ENCODE data around the gene ZFAND2A.

The ZFAND2A gene

DNA sequence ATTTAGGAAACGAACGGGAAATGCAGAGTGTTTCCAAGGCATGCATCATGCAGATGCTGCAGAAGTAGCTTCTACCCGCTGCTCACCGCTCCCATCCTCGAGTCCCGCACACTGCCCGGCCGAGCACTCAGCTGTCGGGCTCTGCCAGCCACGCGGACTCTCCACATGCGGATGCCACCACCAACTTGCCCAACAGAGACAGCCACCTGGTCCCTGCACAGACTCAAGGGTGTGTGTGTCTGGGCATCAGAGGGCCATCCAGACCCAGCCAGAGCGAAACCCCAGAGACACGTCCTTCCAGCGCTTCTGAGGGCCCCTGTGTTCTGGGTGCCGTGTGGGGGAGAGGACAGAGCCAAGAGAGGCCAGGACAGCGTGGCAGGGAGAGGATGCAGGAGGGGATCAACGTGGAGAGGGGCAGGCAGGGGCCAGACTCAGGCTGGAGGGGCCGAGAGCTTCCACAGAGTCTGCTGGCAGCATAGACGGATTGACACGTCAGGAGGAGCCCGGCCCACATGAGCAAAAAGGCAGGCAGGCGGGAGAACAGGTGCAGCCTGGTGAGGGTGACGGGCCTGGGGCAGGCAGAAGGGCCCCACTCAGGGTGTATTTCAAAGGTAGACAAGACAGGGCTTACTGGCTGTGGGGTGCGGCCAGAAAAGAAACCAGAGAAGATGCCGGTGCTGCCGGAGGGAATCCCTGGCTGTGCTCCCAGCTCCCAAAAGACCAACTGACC, 53.8 kb downstream of the ZFAND2A start:
- Mint-ChIP-seq H3K36me3 (ENCODE audit: low read depth) (no peaks in the 10 kb centered on the region), H3K9me3 (no peaks in the 10 kb centered on the region), H3K27ac (no peak overlapping the region), H3K4me3 (no peak overlapping the region), H3K4me1 (ENCODE audit: low read depth) (peaks cover 20% of the 10 kb centered on the region), H3K27me3 (ENCODE audit: low read depth) (no peaks in the 10 kb centered on the region)
- DNase-seq (ENCODE audit: low spot score) = no peak

DNA sequence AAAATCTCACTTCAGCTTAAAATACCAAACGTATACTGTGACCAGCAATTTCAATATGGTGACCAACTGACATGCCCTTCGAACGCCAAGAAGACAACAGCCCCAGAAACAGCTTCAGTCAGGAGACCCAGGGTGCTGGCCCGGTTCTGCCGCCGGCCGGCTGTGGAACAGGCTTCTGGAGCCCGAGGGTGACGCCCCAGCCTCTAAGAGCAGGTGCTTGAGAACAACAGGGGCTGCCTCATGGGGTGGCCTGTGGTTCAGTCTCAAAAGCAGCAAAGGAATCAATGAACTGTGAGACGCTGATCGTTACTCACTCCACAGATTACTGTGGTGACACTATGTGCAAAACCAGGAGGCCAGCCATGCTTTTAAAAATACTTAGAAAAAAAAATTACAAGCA, 54.8 kb downstream of the ZFAND2A start:
- no peaks in the 10 kb centered on the region for H3K9me3 Mint-ChIP-seq
- H3K4me1 Mint-ChIP-seq (ENCODE audit: low read depth) = peaks cover 20% of the 10 kb centered on the region
- H3K27me3 Mint-ChIP-seq (ENCODE audit: low read depth) = no peaks in the 10 kb centered on the region
- no peak for DNase-seq (ENCODE audit: low spot score)
- H3K4me3 Mint-ChIP-seq = no peak overlapping the region
- H3K27ac Mint-ChIP-seq = no peak overlapping the region
- H3K36me3 Mint-ChIP-seq (ENCODE audit: low read depth) = no peaks in the 10 kb centered on the region

DNA sequence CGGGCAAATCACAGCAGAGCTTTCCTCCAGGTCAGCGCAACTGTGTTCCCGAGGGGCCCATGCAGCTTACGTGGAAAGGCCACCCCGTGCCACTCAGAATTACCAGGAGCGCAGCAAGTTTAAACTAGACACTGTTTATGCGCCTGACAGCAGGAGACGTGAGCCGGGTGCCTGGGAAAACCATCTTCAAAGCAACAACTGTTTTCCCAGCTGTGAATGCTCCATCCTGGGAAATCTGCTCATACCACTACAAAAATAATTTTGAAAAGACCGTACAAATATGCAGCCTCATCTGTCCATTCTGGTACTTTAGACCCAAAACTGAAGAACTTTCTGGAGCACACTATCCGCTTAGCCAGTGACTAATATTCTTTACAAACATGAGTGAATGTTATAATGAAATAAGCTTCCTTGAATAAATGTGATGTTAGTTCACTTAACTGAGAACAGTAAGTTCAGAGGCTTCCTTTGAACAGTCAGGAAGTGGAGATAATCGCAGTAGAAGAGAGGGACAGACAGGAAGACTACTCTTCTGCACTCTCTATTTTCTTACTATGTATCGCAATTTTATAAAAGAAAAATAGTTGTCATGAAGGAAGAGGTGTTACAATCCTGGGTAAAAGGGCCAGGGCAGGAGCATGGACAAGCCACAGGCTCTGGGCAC, 55.3 kb downstream of the ZFAND2A start:
- peak overlapping the region; percentile 52 for H3K27ac Mint-ChIP-seq
- DNase-seq (ENCODE audit: low spot score) = no peak

DNA sequence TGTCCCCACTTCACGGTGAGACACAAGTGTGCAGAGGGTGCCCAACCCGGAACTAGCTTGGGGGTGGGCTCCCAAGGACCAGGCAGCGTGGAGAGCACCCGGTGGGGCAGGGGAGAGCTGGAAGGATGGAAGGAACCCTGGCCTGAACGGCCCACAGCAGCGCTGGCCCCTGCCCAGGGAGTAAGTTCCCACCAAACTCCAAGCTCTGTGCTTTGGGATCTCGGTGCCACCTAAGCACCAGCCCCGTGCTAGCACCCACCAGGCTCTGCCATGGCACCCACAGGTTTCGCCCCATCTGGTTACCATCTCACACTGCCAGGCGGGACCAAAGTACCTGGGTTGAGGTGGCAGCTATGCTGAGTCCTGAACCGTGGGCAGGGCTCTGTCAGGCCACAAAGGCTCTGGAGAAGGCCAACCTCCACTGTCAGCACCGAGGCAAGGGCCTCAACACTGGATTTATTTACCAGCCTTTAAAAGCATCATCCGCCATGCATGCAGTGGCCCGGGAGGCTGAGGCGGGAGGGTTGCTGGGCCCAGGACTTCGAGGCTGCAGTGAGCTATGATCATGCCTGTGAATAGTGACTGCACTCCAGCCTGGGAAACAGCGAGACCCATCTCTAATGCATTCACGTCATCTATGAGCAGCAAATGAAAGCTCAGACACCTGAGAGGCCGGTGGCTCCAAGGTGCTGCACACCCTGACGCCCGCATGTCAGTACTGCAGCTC, 56.0 kb downstream of the ZFAND2A start:
- no peaks in the 10 kb centered on the region for H3K36me3 Mint-ChIP-seq (ENCODE audit: low read depth)
- no peaks in the 10 kb centered on the region for H3K27me3 Mint-ChIP-seq (ENCODE audit: low read depth)
- peak overlapping the region; percentile 57 for H3K4me3 Mint-ChIP-seq
- no peak for DNase-seq (ENCODE audit: low spot score)
- H3K4me1 Mint-ChIP-seq (ENCODE audit: low read depth) = peaks cover 20% of the 10 kb centered on the region
- peak overlapping the region; percentile 76 for H3K27ac Mint-ChIP-seq
- H3K9me3 Mint-ChIP-seq = no peaks in the 10 kb centered on the region

More for the DNA sequence above, 55.3 kb downstream of the ZFAND2A start:
- no peaks in the 10 kb centered on the region for H3K27me3 Mint-ChIP-seq (ENCODE audit: low read depth)
- peaks cover 20% of the 10 kb centered on the region for H3K4me1 Mint-ChIP-seq (ENCODE audit: low read depth)
- H3K9me3 Mint-ChIP-seq = no peaks in the 10 kb centered on the region
- H3K36me3 Mint-ChIP-seq (ENCODE audit: low read depth) = no peaks in the 10 kb centered on the region
- H3K4me3 Mint-ChIP-seq = peak overlapping the region; percentile 21

DNA sequence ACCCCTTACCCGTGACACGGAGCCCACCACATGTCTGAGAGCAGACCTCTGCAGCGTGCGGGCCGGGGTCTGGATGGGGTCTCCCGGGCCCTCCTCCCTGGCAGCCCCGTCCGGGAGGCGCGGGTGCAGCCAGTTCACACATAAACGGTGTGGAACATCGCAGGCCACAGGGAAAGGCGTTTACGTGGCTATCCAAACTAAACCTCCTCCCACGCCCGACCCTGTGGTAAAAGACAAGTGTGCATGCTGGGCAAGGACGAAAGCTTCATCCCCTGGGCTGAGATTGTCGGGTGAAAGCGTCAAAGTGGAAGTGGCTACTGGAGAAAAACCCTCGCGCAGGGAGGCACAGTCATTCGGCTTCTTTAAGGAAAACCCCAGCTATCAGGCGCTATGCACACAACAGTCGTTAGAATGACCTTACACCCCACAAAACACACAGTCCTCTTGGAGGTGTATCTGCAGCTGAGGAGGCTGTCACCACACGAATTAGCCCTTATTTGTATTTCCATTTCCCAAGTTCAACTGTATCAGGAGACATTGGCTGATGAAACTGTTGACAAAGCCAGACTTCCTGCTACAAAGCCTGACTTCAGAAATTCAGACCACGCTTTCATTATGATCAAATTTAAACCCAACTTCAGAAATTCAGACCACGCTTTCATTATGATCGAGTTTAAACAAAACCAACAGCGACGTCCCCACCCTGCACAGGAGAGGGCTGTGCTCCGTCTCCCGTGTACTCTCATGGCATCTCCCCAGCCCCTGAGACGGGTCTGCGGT, 56.8 kb downstream of the ZFAND2A start:
- DNase-seq (ENCODE audit: low spot score) = peak; percentile 58
- peak overlapping the region; percentile 57 for H3K4me3 Mint-ChIP-seq
- H3K4me1 Mint-ChIP-seq (ENCODE audit: low read depth) = peaks cover 20% of the 10 kb centered on the region
- H3K27me3 Mint-ChIP-seq (ENCODE audit: low read depth) = no peaks in the 10 kb centered on the region
- no peaks in the 10 kb centered on the region for H3K9me3 Mint-ChIP-seq
- H3K27ac Mint-ChIP-seq = peak overlapping the region; percentile 76
- no peaks in the 10 kb centered on the region for H3K36me3 Mint-ChIP-seq (ENCODE audit: low read depth)
